SK-N-SH (cell line): ENCODE data around the gene ATP7B.
"Not testable (repeated sequence)": the region's sequence is repeated elsewhere in the genome, so short reads cannot be mapped to it uniquely, and the experiment has no call there.

Experiments used
- CTCF ChIP-seq: fragments of 200-600 bp; sonication (generic); IDR thresholded peaks from 2 replicates; pipeline ENCODE4 v1.6.1; 2017; ENCODE audit warnings: antibody characterized with exemption, mild to moderate bottlenecking, moderate library complexity
- IRF3 ChIP-seq: fragments of 150-350 bp; IDR thresholded peaks from 2 replicates; pipeline ENCODE4 v1.6.1; 2016; ENCODE audit warnings: mild to moderate bottlenecking, low read depth, low read length
- RAD21 ChIP-seq: IDR thresholded peaks from 2 replicates; pipeline ENCODE4 v1.6.1; 2012; ENCODE audit warnings: mild to moderate bottlenecking, low read length
- SMC3 ChIP-seq: IDR thresholded peaks from 2 replicates; pipeline ENCODE4 v1.6.1; 2012; ENCODE audit warnings: low read depth, low read length, improper control_type of control experiment

- TF ChIP-seq CTCF, IRF3, SMC3, RAD21: not testable (repeated sequence)
Observed at GRCh38 chr13:51983292-51983691, 28.0 kb downstream of the ATP7B start.
